OCI-LY7 (cell line): Measurements from ENCODE around the gene ABCC1.
A peak's percentile ranks its signal among the peaks of the same experiment; 100 is the strongest.

ENCODE experiments used
- EZH2phosphoT487 ChIP-seq: fragments of 200-600 bp; sonication (generic); IDR thresholded peaks from 2 replicates; pipeline ENCODE4 v1.6.1; 2018; ENCODE audit warnings: low read depth, borderline replicate concordance, mild to moderate bottlenecking, mixed run types, antibody characterized with exemption, low read length, moderate library complexity, mixed read lengths
- TF ChIP-seq, protein P1 (sequence below): fragments of 200-600 bp; sonication (generic); conservative IDR thresholded peaks from 2 replicates; pipeline ENCODE4 v1.5.1; 2014; ENCODE audit warnings: mild to moderate bottlenecking, antibody characterized with exemption, low read length, moderate library complexity, mixed read lengths

DNA sequence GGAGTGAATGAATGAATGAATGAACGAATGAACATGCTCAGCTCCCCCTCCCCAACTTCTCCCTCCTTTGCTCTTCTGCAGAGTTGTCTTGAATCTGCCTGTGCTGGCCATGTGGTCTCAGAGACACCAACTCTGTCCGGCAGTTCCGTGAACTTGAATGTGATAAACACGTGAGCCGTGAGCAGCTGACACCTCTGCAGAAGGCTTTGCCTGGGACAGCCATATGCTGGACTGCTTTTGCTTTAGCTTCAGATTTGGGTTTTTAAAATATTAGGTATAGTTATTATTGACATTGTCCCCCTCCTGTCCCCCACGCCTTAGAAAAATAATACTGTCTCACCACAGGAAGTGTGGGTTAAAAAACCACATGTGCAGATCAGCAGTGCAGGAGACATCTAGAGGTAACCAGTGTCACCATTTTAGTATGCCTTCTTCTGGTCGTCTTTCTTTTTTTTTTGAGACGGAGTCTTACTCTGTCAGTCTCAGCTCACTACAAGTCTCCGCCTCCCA lies 83.8 kb downstream of the ABCC1 start:
- TF ChIP-seq, protein P1, sequence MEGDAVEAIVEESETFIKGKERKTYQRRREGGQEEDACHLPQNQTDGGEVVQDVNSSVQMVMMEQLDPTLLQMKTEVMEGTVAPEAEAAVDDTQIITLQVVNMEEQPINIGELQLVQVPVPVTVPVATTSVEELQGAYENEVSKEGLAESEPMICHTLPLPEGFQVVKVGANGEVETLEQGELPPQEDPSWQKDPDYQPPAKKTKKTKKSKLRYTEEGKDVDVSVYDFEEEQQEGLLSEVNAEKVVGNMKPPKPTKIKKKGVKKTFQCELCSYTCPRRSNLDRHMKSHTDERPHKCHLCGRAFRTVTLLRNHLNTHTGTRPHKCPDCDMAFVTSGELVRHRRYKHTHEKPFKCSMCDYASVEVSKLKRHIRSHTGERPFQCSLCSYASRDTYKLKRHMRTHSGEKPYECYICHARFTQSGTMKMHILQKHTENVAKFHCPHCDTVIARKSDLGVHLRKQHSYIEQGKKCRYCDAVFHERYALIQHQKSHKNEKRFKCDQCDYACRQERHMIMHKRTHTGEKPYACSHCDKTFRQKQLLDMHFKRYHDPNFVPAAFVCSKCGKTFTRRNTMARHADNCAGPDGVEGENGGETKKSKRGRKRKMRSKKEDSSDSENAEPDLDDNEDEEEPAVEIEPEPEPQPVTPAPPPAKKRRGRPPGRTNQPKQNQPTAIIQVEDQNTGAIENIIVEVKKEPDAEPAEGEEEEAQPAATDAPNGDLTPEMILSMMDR, result 0 out of 2 replicates have a peak, but pooled peaks have one; percentile 24
- TF ChIP-seq EZH2phosphoT487, result no peak
